Tibial nerve (tissue), 3 donors: ENCODE measurements around the gene ZSWIM7.

Source experiments
- POLR2A ChIP-seq, 2 donors: fragments of 450-650 bp; IDR thresholded peaks; one replicate each; pipeline ENCODE4 v1.6.1; 2017; ENCODE audit warnings: antibody characterized with exemption in 2 of 2, mild to moderate bottlenecking in 2 of 2, moderate library complexity in 2 of 2
- TF ChIP-seq, protein P1 (sequence below), 5 experiments: fragments of 200-600 bp in 3 of 5; fragments of 450-650 bp in 2 of 5; sonication (generic) in 3 of 5; IDR thresholded peaks; one replicate each; pipeline ENCODE4 v1.5.1; 2016 to 2019; ENCODE audit warnings: antibody characterized with exemption in 5 of 5, mild to moderate bottlenecking in 3 of 5, moderate library complexity in 2 of 5

DNA sequence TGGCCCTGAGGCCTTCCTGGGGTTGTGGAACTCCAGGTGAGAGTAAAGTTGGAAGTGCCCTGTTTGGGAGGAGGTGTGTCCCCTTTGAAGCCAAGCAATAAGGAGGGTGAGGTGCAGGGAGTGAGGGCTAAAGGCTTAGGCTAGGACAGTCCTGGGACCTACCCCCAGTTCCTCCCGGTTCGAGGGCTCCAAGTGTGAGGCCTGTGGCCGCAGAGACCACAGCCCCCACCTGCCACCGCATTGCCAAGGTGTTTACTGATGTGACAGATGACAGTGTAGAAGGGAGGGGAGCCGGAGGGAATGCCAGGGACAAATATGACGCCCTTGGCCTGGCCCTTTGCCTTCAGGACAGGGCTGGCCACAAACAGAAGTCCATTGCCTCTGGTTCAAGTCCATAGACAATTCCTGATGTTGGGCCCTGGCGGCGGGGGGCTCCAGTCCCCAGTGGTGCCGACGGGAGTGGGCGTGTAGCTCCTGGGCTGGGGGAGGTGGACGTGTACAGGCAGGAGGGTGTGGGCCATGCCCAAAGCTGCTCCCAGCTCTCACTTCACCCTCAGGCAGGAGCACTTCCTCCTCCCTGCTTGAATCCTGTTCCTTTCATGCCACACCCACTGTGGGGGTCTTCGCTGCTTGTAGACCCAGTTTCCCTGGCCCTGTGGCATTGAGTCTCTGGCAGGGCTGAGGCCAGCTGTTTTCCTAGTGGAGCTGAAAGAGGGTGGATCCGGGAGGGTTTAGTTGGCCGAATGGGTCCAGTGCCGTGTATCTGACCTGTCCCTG lies 51.3 kb downstream of the ZSWIM7 start:
- TF ChIP-seq POLR2A (IDR thresholded peaks at IDR 0.05) = no peak
- TF ChIP-seq, protein P1, sequence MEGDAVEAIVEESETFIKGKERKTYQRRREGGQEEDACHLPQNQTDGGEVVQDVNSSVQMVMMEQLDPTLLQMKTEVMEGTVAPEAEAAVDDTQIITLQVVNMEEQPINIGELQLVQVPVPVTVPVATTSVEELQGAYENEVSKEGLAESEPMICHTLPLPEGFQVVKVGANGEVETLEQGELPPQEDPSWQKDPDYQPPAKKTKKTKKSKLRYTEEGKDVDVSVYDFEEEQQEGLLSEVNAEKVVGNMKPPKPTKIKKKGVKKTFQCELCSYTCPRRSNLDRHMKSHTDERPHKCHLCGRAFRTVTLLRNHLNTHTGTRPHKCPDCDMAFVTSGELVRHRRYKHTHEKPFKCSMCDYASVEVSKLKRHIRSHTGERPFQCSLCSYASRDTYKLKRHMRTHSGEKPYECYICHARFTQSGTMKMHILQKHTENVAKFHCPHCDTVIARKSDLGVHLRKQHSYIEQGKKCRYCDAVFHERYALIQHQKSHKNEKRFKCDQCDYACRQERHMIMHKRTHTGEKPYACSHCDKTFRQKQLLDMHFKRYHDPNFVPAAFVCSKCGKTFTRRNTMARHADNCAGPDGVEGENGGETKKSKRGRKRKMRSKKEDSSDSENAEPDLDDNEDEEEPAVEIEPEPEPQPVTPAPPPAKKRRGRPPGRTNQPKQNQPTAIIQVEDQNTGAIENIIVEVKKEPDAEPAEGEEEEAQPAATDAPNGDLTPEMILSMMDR (IDR thresholded peaks at IDR 0.05) = no peak
